Cerebellar nuclear complex (tissue), 1 donor: ENCODE results near the gene TTC12.

ENCODE experiments used
- DNase-seq, 2 experiments: peaks; one replicate each; lab custom pipeline; 2025; lab: John Stamatoyannopoulos, UW

Gene TTC12

GRCh38 chr11:113324250-113324649 lies 9.9 kb downstream of the TTC12 start:
- no peak for DNase-seq

GRCh38 chr11:113329725-113330124 lies 15.3 kb downstream of the TTC12 start:
- no peak for DNase-seq

- DNase-seq, result no peak
Observed at GRCh38 chr11:113331441-113331840, 17.1 kb downstream of the TTC12 start.

GRCh38 chr11:113332023-113332422 lies 17.6 kb downstream of the TTC12 start:
- no peak for DNase-seq

GRCh38 chr11:113332638-113333329 lies 18.4 kb downstream of the TTC12 start:
- no peak for DNase-seq

- DNase-seq, result no peak
Observed at GRCh38 chr11:113334183-113334582, 19.8 kb downstream of the TTC12 start.

- no peak for DNase-seq
Observed at GRCh38 chr11:113338730-113339129, 24.3 kb downstream of the TTC12 start.

- DNase-seq, result no peak
Observed at GRCh38 chr11:113339929-113340589, 25.7 kb downstream of the TTC12 start.

GRCh38 chr11:113341388-113342165 lies 27.2 kb downstream of the TTC12 start:
- no peak for DNase-seq

- DNase-seq, result no peak
Observed at GRCh38 chr11:113345978-113346377, 31.6 kb downstream of the TTC12 start.

- DNase-seq, result no peak
Observed at GRCh38 chr11:113349528-113349927, 35.1 kb downstream of the TTC12 start.

- peak in 1 of 2 experiments; percentile 55 for DNase-seq
Observed at GRCh38 chr11:113350336-113351067, 36.1 kb downstream of the TTC12 start.

- DNase-seq, result no peak
Observed at GRCh38 chr11:113351068-113351450, 36.7 kb downstream of the TTC12 start.

- no peak for DNase-seq
Observed at GRCh38 chr11:113351480-113351879, 37.1 kb downstream of the TTC12 start.

- DNase-seq, result no peak
Observed at GRCh38 chr11:113356203-113356602, 41.8 kb downstream of the TTC12 start.

GRCh38 chr11:113363406-113363805 lies 49.0 kb downstream of the TTC12 start:
- no peak for DNase-seq

GRCh38 chr11:113363996-113364641 lies 49.7 kb downstream of the TTC12 start:
- DNase-seq, result no peak

GRCh38 chr11:113365895-113366294 lies 51.5 kb downstream of the TTC12 start:
- no peak for DNase-seq

- DNase-seq, result no peak
Observed at GRCh38 chr11:113369411-113369810, 55.0 kb downstream of the TTC12 start.

- DNase-seq, result no peak
Observed at GRCh38 chr11:113370634-113371033, 56.3 kb downstream of the TTC12 start.

- DNase-seq, result no peak
Observed at GRCh38 chr11:113372309-113372708, 57.9 kb downstream of the TTC12 start.

GRCh38 chr11:113373306-113373705 lies 58.9 kb downstream of the TTC12 start:
- no peak for DNase-seq
